Activated T-cell treated with anti-CD3 and anti-CD28 coated beads, Interleukin-2, amount 50 U/mL, for 24 hours (primary cell): ENCODE data around the gene FAM120A.
A peak's percentile ranks its signal among the peaks of the same experiment; 100 is the strongest.

Experiments used
- DNase-seq: peaks from one replicate; pipeline ENCODE4 v3.0.0-alpha.2; 2020
- H3K27ac Mint-ChIP-seq: 2 replicates; pipeline ENCODE4 v1.8.0; 2020; ENCODE audit warnings: mild to moderate bottlenecking, mixed read lengths
- H3K27me3 Mint-ChIP-seq: 2 replicates; pipeline ENCODE4 v1.8.0; 2020; ENCODE audit warnings: mixed read lengths
- H3K36me3 Mint-ChIP-seq: 2 replicates; pipeline ENCODE4 v1.8.0; 2020; ENCODE audit warnings: low read depth, mixed read lengths
- H3K4me1 Mint-ChIP-seq: 2 replicates; pipeline ENCODE4 v1.8.0; 2020; ENCODE audit warnings: low read depth, mixed read lengths
- H3K4me3 Mint-ChIP-seq: 2 replicates; pipeline ENCODE4 v1.8.0; 2020; ENCODE audit warnings: mild to moderate bottlenecking, moderate library complexity, mixed read lengths
- H3K9me3 Mint-ChIP-seq: 2 replicates; pipeline ENCODE4 v1.8.0; 2020; ENCODE audit warnings: mixed read lengths

FAM120A gene

GRCh38 chr9:93458712-93459111 is 7.2 kb downstream of the FAM120A start:
- no peak overlapping the region for H3K4me3 Mint-ChIP-seq
- H3K36me3 Mint-ChIP-seq: peaks cover 73% of the 10 kb centered on the region

GRCh38 chr9:93459432-93459847 is 8.0 kb downstream of the FAM120A start:
- no peak for DNase-seq
- no peak overlapping the region for H3K4me3 Mint-ChIP-seq
- peaks cover 82% of the 10 kb centered on the region for H3K4me1 Mint-ChIP-seq
- no peaks in the 10 kb centered on the region for H3K9me3 Mint-ChIP-seq
- peaks cover 67% of the 10 kb centered on the region for H3K36me3 Mint-ChIP-seq
- peak overlapping the region; percentile 30 for H3K27ac Mint-ChIP-seq
- no peaks in the 10 kb centered on the region for H3K27me3 Mint-ChIP-seq

More at GRCh38 chr9:93458712-93459111, 7.2 kb downstream of the FAM120A start:
- no peaks in the 10 kb centered on the region for H3K9me3 Mint-ChIP-seq
- H3K27me3 Mint-ChIP-seq: no peaks in the 10 kb centered on the region
- no peak for DNase-seq
- H3K27ac Mint-ChIP-seq: peak overlapping the region; percentile 26
- H3K4me1 Mint-ChIP-seq: peaks cover 81% of the 10 kb centered on the region

GRCh38 chr9:93460689-93461413 is 9.4 kb downstream of the FAM120A start:
- Mint-ChIP-seq H3K4me3 (no peak overlapping the region), H3K4me1 (peaks cover 84% of the 10 kb centered on the region), H3K36me3 (peaks cover 66% of the 10 kb centered on the region), H3K9me3 (no peaks in the 10 kb centered on the region), H3K27ac (peak overlapping the region; percentile 80), H3K27me3 (no peaks in the 10 kb centered on the region)
- no peak for DNase-seq

GRCh38 chr9:93461414-93461743 is 9.9 kb downstream of the FAM120A start:
- H3K27ac Mint-ChIP-seq: no peak overlapping the region
- peaks cover 62% of the 10 kb centered on the region for H3K36me3 Mint-ChIP-seq
- DNase-seq: no peak
- H3K9me3 Mint-ChIP-seq: no peaks in the 10 kb centered on the region
- no peak overlapping the region for H3K4me3 Mint-ChIP-seq
- H3K4me1 Mint-ChIP-seq: peaks cover 84% of the 10 kb centered on the region
- no peaks in the 10 kb centered on the region for H3K27me3 Mint-ChIP-seq

GRCh38 chr9:93461821-93462220 is 10.3 kb downstream of the FAM120A start:
- Mint-ChIP-seq H3K4me1 (peaks cover 84% of the 10 kb centered on the region), H3K36me3 (peaks cover 58% of the 10 kb centered on the region), H3K9me3 (no peaks in the 10 kb centered on the region), H3K4me3 (no peak overlapping the region), H3K27ac (no peak overlapping the region), H3K27me3 (no peaks in the 10 kb centered on the region)
- no peak for DNase-seq

GRCh38 chr9:93463638-93464248 is 12.3 kb downstream of the FAM120A start:
- no peak for DNase-seq
- peaks cover 85% of the 10 kb centered on the region for H3K4me1 Mint-ChIP-seq
- peaks cover 44% of the 10 kb centered on the region for H3K36me3 Mint-ChIP-seq
- H3K9me3 Mint-ChIP-seq: no peaks in the 10 kb centered on the region
- H3K27ac Mint-ChIP-seq: peak overlapping the region; percentile 91
- peak overlapping the region; percentile 49 for H3K4me3 Mint-ChIP-seq
- no peaks in the 10 kb centered on the region for H3K27me3 Mint-ChIP-seq

GRCh38 chr9:93464395-93464794 is 12.9 kb downstream of the FAM120A start:
- Mint-ChIP-seq H3K27me3 (no peaks in the 10 kb centered on the region), H3K9me3 (no peaks in the 10 kb centered on the region), H3K4me3 (peak overlapping the region; percentile 49), H3K36me3 (peaks cover 37% of the 10 kb centered on the region), H3K27ac (peak overlapping the region; percentile 91), H3K4me1 (peaks cover 84% of the 10 kb centered on the region)
- DNase-seq: no peak

GRCh38 chr9:93464876-93465275 is 13.4 kb downstream of the FAM120A start:
- no peak overlapping the region for H3K4me3 Mint-ChIP-seq
- H3K36me3 Mint-ChIP-seq: peaks cover 32% of the 10 kb centered on the region
- H3K4me1 Mint-ChIP-seq: peaks cover 82% of the 10 kb centered on the region
- DNase-seq: no peak
- H3K27me3 Mint-ChIP-seq: no peaks in the 10 kb centered on the region
- H3K9me3 Mint-ChIP-seq: no peaks in the 10 kb centered on the region
- peak overlapping the region; percentile 91 for H3K27ac Mint-ChIP-seq

GRCh38 chr9:93465855-93466254 is 14.4 kb downstream of the FAM120A start:
- Mint-ChIP-seq H3K9me3 (no peaks in the 10 kb centered on the region), H3K36me3 (peaks cover 35% of the 10 kb centered on the region), H3K4me1 (peaks cover 85% of the 10 kb centered on the region), H3K27me3 (no peaks in the 10 kb centered on the region), H3K27ac (peak overlapping the region; percentile 39), H3K4me3 (no peak overlapping the region)
- DNase-seq: no peak

GRCh38 chr9:93466416-93467061 is 15.1 kb downstream of the FAM120A start:
- Mint-ChIP-seq H3K27ac (peak overlapping the region; percentile 83), H3K4me1 (peaks cover 87% of the 10 kb centered on the region), H3K9me3 (no peaks in the 10 kb centered on the region), H3K36me3 (peaks cover 39% of the 10 kb centered on the region), H3K27me3 (no peaks in the 10 kb centered on the region), H3K4me3 (no peak overlapping the region)
- DNase-seq: no peak

GRCh38 chr9:93467062-93467416 is 15.6 kb downstream of the FAM120A start:
- peak overlapping the region; percentile 83 for H3K27ac Mint-ChIP-seq
- H3K9me3 Mint-ChIP-seq: no peaks in the 10 kb centered on the region
- peaks cover 39% of the 10 kb centered on the region for H3K36me3 Mint-ChIP-seq
- H3K4me1 Mint-ChIP-seq: peaks cover 84% of the 10 kb centered on the region
- H3K4me3 Mint-ChIP-seq: no peak overlapping the region
- DNase-seq: no peak
- no peaks in the 10 kb centered on the region for H3K27me3 Mint-ChIP-seq

GRCh38 chr9:93467462-93467861 is 16.0 kb downstream of the FAM120A start:
- H3K9me3 Mint-ChIP-seq: no peaks in the 10 kb centered on the region
- H3K27me3 Mint-ChIP-seq: no peaks in the 10 kb centered on the region
- H3K27ac Mint-ChIP-seq: peak overlapping the region; percentile 83
- no peak for DNase-seq
- peaks cover 42% of the 10 kb centered on the region for H3K36me3 Mint-ChIP-seq
- H3K4me3 Mint-ChIP-seq: no peak overlapping the region
- peaks cover 85% of the 10 kb centered on the region for H3K4me1 Mint-ChIP-seq

- no peaks in the 10 kb centered on the region for H3K9me3 Mint-ChIP-seq
- no peaks in the 10 kb centered on the region for H3K27me3 Mint-ChIP-seq
- no peak overlapping the region for H3K4me3 Mint-ChIP-seq
- peaks cover 72% of the 10 kb centered on the region for H3K4me1 Mint-ChIP-seq
- H3K36me3 Mint-ChIP-seq: peaks cover 50% of the 10 kb centered on the region
- DNase-seq: no peak
- H3K27ac Mint-ChIP-seq: peak overlapping the region; percentile 41
Measured at GRCh38 chr9:93468763-93469456, 17.4 kb downstream of the FAM120A start.

GRCh38 chr9:93470391-93470790 is 18.9 kb downstream of the FAM120A start:
- H3K36me3 Mint-ChIP-seq: peaks cover 56% of the 10 kb centered on the region
- peaks cover 65% of the 10 kb centered on the region for H3K4me1 Mint-ChIP-seq
- H3K27ac Mint-ChIP-seq: peak overlapping the region; percentile 8

More at GRCh38 chr9:93470391-93470790, 18.9 kb downstream of the FAM120A start:
- Mint-ChIP-seq H3K4me3 (no peak overlapping the region), H3K9me3 (no peaks in the 10 kb centered on the region), H3K27me3 (no peaks in the 10 kb centered on the region)
- DNase-seq: no peak
